Ecto neural progenitor cell (in vitro differentiated cells): Measurements from ENCODE around the gene DDX20.
A peak's percentile ranks its signal among the peaks of the same experiment; 100 is the strongest.
"Not testable (repeated sequence)": the region's sequence is repeated elsewhere in the genome, so short reads cannot be mapped to it uniquely, and the experiment has no call there.

Experiments
- DNase-seq: peaks from one replicate; pipeline ENCODE4 v3.0.0-alpha.2; 2018; ENCODE audit warnings: low spot score

The DDX20 gene

GRCh38 chr1:111733183-111733991, 22.3 kb upstream of the DDX20 start:
- peak; percentile 46 for DNase-seq

- DNase-seq = peak; percentile 18
These were observed 21.7 kb upstream of the DDX20 start for GRCh38 chr1:111733992-111734341.

- DNase-seq = peak; percentile 8
These were observed 21.3 kb upstream of the DDX20 start for GRCh38 chr1:111734426-111734825.

- peak; percentile 10 for DNase-seq
These were observed 20.8 kb upstream of the DDX20 start for GRCh38 chr1:111734856-111735255.

- DNase-seq = no peak
These were observed 20.4 kb upstream of the DDX20 start for GRCh38 chr1:111735321-111735720.

- DNase-seq = peak; percentile 65
These were observed 19.7 kb upstream of the DDX20 start for GRCh38 chr1:111735858-111736544.

- DNase-seq = peak; percentile 44
These were observed 19.0 kb upstream of the DDX20 start for GRCh38 chr1:111736548-111737215.

- DNase-seq = no peak
These were observed 18.2 kb upstream of the DDX20 start for GRCh38 chr1:111737216-111738132.

- no peak for DNase-seq
These were observed 17.6 kb upstream of the DDX20 start for GRCh38 chr1:111738133-111738435.

GRCh38 chr1:111738436-111739193, 17.1 kb upstream of the DDX20 start:
- DNase-seq = peak; percentile 82

- peak; percentile 94 for DNase-seq
These were observed 16.3 kb upstream of the DDX20 start, which contains the start of gene INKA2 for GRCh38 chr1:111739194-111739924. TSS of gene INKA2 (minus strand) at chr1:111739395. CDS start at chr1:111739242, 153 bp downstream.

- DNase-seq = peak; percentile 87
These were observed 15.6 kb upstream of the DDX20 start for GRCh38 chr1:111739925-111740765.

GRCh38 chr1:111742292-111742691, 13.4 kb upstream of the DDX20 start:
- DNase-seq = not testable (repeated sequence)

- DNase-seq = peak; percentile 16
These were observed 12.7 kb upstream of the DDX20 start for GRCh38 chr1:111742938-111743549.

GRCh38 chr1:111743679-111744101, 12.0 kb upstream of the DDX20 start:
- no peak for DNase-seq

- DNase-seq = no peak
These were observed 9.8 kb upstream of the DDX20 start for GRCh38 chr1:111745675-111746613.

GRCh38 chr1:111746614-111746999, 9.1 kb upstream of the DDX20 start:
- no peak for DNase-seq

GRCh38 chr1:111747282-111747734, 8.4 kb upstream of the DDX20 start:
- no peak for DNase-seq
